ENCODE data around the gene SLC36A3. TPM values are rescaled to one million over a fixed set of nuclear protein-coding genes. Genes with fewer than 3 reads are reported as not detected.
A peak's percentile ranks its signal among the peaks of the same experiment; 100 is the strongest.
"Not testable (repeated sequence)": the region's sequence is repeated elsewhere in the genome, so short reads cannot be mapped to it uniquely, and the experiment has no call there.

Gene SLC36A3
- not detected in 2 replicates for total RNA-seq

- DNase-seq (ENCODE audit: low read depth in 2 of 2), result no peak
These were observed at the start of gene SLC36A3 for GRCh38 chr5:151303666-151304065. Gene SLC36A3, minus strand, starts transcription at chr5:151303766. Its CDS starts 412 bp downstream, at chr5:151303354.

GRCh38 chr5:151351671-151352070 is 48.1 kb upstream of the SLC36A3 start:
- no peak for DNase-seq (ENCODE audit: low read depth in 2 of 2)

GRCh38 chr5:151348789-151349188 is 45.2 kb upstream of the SLC36A3 start:
- DNase-seq (ENCODE audit: low read depth in 2 of 2), result no peak

- DNase-seq (ENCODE audit: low read depth in 2 of 2), result no peak
These were observed 43.8 kb upstream of the SLC36A3 start, which contains the start of gene SLC36A2 for GRCh38 chr5:151347369-151347768. Gene SLC36A2, minus strand, starts transcription at chr5:151347559. Its CDS starts 99 bp downstream, at chr5:151347460.

GRCh38 chr5:151345808-151346478 is 42.4 kb upstream of the SLC36A3 start:
- no peak for DNase-seq (ENCODE audit: low read depth in 2 of 2)

DNA sequence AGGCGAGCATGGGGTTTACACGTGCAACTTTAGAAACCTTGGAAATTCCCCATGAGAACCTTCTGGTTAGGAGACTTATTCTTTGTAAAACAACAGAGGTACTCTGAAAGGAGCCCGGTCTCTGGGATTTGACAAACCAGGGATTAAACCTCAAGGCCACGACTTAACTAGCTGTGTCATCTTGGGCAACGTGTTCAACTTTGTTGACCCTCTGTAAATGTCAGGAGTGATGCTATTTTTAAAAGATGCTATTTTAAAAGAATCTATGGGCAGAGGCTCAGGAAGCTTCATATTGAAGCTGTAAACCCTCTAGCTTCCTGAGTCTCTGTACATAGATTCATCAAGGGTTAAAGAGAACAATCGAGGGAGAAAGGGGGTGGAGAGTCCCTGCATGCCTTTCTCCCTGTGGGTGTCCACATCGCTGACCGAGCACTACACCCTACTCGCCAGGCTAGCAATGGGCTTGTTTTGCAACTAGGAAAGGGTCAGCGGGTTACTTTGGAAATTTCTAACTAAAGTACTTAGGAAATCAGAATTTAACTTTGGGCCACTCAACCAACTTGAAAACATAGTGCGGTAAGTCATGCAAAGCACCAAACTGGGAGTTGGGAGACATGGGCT is 41.7 kb upstream of the SLC36A3 start:
- no peak for DNase-seq (ENCODE audit: low read depth in 2 of 2)

- DNase-seq (ENCODE audit: low read depth in 2 of 2), result no peak
These were observed 40.5 kb upstream of the SLC36A3 start for GRCh38 chr5:151344088-151344487.

DNA sequence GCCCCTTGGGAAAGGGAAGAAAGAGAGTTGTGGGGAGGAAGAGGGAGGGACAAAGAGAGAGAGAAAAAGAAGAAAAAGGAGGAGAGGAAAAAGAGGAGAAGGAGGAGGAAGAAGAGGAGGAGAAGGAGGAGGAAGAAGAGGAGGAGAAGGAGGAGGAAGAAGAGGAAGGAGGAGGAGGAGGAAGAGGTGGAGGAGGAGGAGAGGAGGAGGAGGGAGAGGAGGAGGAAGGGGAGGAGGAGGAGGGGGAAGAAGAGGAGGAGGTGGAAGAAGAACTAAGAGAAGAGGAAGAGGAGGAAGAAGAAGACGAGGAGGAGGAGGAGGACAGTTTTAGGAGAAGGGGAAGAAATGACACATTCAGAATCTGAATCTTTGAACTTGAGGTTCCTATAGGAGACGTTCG is 36.4 kb upstream of the SLC36A3 start:
- no peak for DNase-seq (ENCODE audit: low read depth in 2 of 2)

DNA sequence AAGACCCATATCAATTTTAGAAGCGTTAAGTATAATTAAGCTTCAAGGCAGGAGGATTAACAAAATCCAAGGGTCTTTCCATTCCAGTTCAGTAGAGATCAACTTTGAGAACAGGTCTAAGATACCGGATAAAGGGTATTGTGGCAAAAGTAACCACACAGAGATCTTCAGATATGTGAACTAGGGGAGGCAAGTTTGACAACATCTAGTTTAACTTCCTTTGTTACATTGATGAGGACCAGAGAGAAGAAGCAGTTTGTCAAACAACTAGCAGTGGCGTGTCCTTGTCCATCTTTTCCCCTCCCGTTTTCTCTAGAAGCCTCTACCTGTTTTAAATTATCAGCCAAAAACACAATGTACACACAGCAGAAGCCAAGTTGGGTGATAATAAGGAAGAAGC is 35.2 kb upstream of the SLC36A3 start:
- no peak for DNase-seq (ENCODE audit: low read depth in 2 of 2)

DNA sequence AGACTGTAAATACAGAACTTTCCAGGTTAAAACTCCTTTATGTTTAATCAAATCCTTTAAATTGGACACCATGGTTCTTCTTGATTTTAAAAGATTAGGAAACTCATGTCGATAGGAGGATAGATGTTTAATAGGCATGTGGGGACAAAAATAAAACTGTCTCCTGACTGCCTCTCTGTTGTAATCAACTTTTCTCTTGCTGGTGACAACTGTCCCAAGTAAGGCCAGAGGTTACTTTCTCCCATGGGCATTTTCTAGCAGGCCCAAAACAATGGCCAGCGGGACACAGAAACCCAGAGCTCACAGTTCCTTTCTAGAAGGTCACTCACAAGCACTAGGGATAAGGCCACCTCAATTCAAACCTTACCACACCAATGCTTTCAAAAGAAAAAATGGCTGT is 29.3 kb upstream of the SLC36A3 start:
- no peak for DNase-seq (ENCODE audit: low read depth in 2 of 2)

GRCh38 chr5:151328734-151329133 is 25.2 kb upstream of the SLC36A3 start:
- no peak for DNase-seq (ENCODE audit: low read depth in 2 of 2)

GRCh38 chr5:151327585-151327984 is 24.0 kb upstream of the SLC36A3 start:
- no peak for DNase-seq (ENCODE audit: low read depth in 2 of 2)

GRCh38 chr5:151326266-151326665 is 22.7 kb upstream of the SLC36A3 start:
- DNase-seq (ENCODE audit: low read depth in 2 of 2), result no peak

- no peak for DNase-seq (ENCODE audit: low read depth in 2 of 2)
These were observed 16.9 kb upstream of the SLC36A3 start for GRCh38 chr5:151320481-151320880.

GRCh38 chr5:151318850-151319732 is 15.5 kb upstream of the SLC36A3 start:
- no peak for DNase-seq (ENCODE audit: low read depth in 2 of 2)

GRCh38 chr5:151317871-151318270 is 14.3 kb upstream of the SLC36A3 start:
- no peak for DNase-seq (ENCODE audit: low read depth in 2 of 2)

DNA sequence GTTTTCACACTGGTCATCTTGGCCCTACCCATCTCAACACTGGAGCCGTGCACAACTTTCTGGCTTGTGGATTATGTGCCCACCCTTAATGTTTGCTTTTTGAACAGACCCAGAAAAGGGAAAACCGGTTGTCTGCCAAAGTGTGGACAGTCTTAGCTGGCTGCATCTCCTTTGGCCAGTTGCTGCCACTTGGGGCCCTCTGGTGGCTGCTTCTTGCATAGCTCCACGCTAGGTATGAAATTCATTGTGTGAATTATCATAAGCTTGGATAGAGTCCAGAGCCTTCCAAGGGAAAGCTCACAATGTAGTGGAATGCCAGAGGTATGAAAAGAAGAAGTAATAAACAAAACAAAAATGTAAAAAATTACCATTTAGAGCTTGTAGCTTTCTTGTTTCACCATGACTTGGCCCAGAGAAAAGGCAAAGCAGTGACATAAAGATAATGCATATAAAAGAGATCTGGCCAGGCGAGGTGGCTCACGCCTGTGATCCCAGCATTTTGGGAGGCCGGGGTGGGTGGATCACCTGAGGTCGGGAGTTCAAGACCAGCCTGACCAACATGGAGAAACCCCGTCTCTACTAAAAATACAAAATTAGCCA is 12.5 kb upstream of the SLC36A3 start:
- DNase-seq (ENCODE audit: low read depth in 2 of 2), result peak; percentile 34 to 63

DNA sequence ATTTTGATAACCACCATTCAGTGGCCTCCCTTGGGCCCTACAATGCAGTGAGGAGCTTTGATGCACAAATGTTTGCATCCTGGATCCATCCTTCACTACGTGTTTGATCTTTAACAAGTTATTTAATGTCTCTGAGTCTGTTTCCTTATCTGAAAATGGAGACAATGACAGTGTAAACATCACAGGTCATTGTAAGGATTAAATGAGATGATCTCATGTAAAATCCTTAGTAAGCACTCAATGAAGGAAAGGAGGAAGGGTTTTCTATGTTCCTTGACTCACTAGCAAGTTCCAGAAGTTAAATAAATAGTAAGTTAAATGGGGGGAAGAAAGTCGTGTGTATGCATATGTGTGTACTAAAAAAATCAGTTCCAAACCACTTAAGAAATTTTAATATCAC is 9.8 kb upstream of the SLC36A3 start:
- DNase-seq (ENCODE audit: low read depth in 2 of 2), result no peak

- DNase-seq (ENCODE audit: low read depth in 2 of 2), result no peak
These were observed 9.3 kb upstream of the SLC36A3 start for GRCh38 chr5:151312756-151313324.

GRCh38 chr5:151310932-151311331 is 7.4 kb upstream of the SLC36A3 start:
- DNase-seq (ENCODE audit: low read depth in 2 of 2), result no peak

- DNase-seq (ENCODE audit: low read depth in 2 of 2), result not testable (repeated sequence)
These were observed 6.3 kb upstream of the SLC36A3 start for GRCh38 chr5:151309821-151310220.
